SK-N-MC (cell line): ENCODE results near the gene MIER2.

ENCODE experiments used
- EZH2 ChIP-seq: fragments of 200-600 bp; sonication (generic); IDR thresholded peaks from one replicate; pipeline ENCODE4 v1.6.1; 2017; ENCODE audit warnings: antibody characterized with exemption
- FOXP2 ChIP-seq: optimal IDR thresholded peaks from 2 replicates; pipeline ENCODE3; 2011; ENCODE audit warnings: mild to moderate bottlenecking, moderate library complexity; ENCODE audit not compliant: insufficient read depth; ENCODE audit errors: extremely low read length, control extremely low read depth
- POLR2AphosphoS5 ChIP-seq: IDR thresholded peaks from 2 replicates; pipeline ENCODE4 v1.6.1; 2012; ENCODE audit warnings: mild to moderate bottlenecking, low read depth, low read length, borderline replicate concordance

DNA sequence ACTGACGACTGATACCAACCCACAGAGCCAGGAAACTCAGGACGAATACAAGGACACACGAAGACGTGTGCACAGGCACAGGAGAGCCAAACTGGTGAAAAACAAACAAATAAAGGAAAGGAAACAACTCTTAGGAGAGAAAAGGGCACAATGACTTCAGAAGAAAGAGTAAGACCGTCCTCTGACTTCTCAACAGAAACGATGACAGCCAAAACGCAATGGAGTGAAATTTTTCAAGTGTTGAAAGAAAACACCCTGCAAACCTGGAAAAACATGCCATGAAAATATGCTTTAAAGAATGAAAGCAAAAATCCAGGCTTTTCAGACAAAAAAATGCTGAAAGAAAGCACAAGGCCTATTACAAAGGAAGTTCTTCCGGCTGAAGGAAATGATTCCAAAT is 28.8 kb downstream of the MIER2 start:
- TF ChIP-seq POLR2AphosphoS5 (no peak), EZH2 (no peak), FOXP2 (no peak)
